Suppressor macrophage treated with lipopolysaccharide for 1 hour (primary cell): ENCODE data around the gene SBK1.
A peak's percentile ranks its signal among the peaks of the same experiment; 100 is the strongest.

Source experiments
- DNase-seq, 3 donors: peaks; one replicate each; pipeline ENCODE4 v3.0.0-alpha.2; 2020 to 2022

Gene SBK1

DNA sequence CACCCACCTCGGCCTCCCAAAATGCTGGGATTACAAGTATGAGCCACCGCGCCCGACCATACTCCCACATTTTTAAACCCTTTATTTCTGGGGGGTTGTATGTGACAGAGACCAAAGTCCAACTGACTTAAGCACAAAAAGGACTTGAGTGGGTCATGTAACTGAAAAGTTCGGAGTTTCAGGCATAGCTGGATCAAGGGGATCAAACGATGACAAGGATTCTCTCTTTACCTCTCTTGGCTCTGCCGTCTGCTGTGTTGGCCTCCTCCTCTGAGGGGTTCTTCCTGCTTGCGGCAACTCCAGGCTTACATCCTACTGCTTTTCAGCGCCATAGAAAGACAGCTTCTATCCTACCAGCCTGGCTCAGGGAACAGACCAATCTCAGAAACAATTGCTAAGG, 9.2 kb upstream of the SBK1 start:
- DNase-seq = no peak

DNA sequence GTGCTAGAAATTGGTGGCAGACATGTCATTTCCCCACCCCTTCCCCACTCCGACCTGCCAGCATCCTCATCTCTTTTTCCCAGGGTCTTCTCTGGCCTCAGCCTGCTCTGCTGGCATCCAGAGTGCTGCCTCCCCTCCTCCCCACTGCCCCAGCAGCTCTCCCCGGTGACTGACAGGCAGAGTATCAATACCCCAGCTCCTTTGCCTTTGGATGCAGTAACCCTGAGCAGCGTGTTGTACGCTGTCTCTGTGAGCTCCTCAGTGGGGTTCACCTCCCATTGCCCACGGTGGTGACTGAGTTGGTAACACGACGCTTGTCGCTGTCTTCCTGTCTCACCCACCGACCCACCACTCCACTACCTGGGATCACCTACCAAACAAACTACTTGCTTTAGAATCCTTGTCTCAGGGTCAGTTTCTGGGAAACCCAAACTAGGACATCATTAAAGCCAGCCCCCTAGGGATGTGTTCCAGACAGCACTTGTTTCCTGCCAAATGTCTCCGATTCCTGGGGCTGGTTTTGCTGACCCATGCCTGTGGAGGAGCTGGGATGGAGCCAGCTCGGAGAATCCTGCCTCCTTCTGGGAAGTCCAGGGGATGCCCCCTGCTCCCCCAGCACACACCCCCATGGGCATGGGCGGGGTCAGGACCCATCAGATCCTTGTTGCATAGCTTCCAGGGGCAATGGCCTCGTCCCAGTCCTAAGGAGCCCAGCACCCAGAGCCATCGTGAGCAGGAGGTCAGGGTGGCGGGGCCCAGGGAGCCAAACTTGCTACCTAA, 8.3 kb upstream of the SBK1 start:
- DNase-seq = no peak

DNA sequence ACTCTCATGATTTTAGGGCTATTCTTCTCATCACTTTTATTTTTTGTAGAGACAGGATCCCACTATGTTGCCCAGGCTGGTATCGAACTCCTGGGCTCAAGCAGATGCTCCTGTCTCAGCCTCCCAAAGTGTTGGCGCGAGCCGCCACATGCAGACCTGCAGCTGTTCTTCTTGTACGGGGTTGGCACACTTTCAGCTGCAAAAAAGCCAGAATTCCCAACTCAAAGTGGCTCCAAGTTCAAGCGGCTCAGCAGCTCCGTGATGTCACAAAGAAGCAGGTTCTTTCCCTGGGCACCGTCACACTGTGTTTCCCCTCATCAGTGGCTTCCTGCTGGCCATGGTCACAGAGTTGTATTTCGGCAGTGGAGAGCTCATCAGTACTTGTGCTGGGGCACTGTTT, 6.7 kb upstream of the SBK1 start:
- DNase-seq = no peak

DNA sequence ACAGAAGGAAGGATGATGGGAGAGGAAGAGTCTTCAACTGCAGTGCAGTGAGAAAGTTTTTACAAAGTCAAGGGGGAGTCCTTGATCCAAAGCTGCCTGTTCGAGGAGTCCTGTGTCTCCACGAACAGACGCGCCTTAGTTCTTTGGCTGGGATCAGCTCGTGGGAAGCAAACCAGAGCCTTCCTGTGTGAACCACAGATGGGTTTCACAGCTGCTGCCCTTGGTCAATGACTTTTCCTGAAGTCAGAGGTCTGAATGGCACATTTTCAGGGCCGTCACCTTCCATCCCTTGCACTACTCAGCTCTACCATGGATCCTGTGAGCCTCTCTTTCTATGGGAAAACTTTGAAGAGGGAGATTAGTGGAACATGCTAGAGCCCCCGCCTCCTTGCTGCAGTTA, 4.2 kb upstream of the SBK1 start:
- DNase-seq = no peak

DNA sequence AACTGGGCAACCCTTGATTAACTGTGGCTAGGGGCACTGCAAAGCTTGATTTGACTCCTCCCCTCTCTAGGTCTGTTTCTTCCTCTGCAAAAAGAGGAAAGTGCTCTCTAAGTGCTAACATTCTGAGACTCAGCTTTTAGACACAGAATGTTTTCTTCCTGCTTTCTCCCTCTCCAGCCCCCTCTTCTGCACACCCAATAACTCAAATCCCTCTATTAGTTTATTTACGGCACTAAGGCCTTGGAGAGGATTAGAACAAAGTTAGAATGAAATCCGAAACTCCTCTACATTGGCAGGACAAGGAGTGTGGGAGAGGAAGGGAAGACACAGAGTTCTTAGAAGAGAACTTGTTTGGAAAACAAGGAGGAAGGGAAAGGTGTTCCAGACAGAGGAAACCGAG, 3.3 kb upstream of the SBK1 start:
- no peak for DNase-seq

DNA sequence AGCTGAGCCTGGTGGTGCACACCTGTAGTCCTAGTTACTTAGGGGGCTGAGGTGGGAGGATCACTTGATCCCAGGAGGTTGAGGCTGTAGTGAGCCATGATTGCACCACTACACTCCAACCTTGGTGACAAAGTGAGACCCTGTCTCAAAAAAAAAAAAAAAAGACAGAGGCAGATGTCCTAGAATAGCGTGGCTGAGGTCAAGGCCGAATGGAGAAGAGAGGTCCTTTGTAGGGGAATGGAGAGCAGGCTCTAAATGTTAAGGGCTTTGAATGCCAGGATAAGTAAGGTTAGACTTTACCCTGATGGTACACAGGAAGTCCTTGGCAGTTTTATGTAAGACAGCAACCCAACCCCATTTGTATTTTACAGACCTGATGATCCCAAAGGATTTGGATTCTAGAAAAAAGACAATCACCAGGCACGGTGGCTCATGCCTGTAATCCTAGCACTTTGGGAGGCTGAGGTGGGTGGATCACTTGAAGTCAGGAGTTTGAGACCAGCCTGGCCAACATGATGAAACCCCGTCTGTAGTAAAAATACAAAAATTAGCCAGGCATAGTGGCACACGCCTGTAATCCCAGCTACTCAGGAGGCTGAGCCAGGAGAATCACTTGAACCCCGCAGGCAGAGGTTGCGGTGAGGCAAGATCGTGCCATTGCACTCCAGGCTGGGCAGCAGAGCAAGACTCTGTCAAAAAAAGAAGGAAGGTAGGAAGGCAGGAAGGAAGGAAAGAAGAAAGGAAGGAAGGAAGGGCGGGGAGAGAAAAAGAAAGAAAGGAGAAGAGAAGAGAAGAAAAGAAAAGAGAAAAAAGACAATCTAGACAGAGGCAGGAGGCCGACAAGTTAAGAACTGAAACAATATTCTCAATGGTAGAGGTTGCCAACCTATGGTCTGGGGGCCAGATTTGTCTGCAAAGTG, 2.1 kb upstream of the SBK1 start:
- no peak for DNase-seq

DNA sequence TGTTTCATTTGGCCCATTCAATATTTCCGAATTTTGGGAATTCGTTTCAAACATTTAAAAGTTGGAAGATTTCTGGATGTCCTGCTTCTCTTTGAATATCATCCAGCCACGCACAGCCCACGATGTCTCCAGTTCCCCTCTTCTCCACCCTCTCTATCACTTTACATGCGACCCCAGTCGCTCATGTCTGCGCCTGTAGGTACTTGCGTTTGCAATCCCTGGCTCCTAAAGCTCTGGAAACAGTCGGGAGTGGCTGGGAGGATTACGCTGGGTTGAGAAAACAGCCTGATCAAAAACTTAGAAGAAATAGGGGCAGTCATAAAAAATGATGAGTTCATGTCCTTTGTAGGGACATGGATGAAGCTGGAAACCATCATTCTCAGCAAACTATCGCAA, 1.5 kb upstream of the SBK1 start:
- DNase-seq = no peak

DNA sequence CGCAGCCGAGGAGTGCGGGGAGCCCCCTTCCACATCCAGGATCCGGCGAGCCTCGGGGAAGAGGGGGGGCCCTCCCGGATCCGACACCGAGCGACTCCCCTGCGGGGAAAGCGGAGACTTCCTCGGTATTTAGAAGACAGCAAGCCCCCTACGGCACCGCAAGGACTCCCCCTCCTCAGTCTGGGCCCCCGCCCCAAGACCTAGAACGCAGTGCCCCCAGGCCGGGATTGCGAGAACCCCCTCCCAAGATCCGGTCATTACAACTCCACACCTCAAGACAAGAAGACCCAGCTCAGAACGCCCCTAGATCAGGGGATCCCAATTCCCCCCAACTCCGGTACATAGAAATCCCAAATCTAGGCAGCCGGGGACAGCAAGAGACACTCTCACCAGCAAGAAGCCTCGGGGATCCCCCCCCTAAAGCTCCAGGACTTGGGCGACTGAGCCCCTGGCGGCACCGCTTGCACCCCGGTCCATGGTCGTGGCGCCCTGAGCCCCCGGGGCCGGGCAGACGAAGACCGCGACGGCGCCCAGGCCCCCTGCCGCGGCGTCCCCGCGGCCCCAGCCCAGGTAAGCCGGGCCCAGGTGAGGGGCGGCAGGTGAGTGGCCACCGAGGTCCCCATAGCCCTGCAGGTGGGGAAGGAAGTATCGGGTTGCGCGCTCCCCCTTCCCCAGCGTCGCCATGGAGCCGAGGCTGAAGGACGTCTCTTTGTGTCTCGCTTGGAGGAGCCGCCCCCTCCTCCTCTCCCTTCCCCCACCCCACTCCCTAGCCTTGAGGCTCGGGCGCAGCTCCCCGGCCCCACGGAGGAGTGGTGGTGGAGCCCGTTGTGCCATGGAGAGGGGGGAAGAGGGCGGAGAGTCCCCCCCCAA, 641 bp downstream of the SBK1 start:
- no peak for DNase-seq

DNA sequence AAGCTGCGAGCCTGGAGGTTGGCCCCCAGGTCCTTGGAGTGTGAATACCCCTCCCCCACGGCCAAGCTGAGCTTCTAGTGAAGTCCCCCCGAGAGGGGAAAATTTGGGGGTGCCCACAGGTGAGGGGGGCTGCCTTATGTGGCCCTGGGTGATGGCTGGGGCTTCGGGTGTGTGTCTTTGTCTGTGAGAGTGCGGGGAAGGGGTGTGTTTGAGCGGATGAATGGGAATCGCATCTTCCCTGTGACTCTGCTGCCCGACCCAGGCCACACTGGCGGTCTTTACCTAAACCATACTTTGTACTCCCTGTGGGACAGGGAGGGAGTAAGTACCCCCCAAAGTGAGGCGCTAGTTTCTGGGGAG, 1.3 kb downstream of the SBK1 start:
- DNase-seq = no peak

DNA sequence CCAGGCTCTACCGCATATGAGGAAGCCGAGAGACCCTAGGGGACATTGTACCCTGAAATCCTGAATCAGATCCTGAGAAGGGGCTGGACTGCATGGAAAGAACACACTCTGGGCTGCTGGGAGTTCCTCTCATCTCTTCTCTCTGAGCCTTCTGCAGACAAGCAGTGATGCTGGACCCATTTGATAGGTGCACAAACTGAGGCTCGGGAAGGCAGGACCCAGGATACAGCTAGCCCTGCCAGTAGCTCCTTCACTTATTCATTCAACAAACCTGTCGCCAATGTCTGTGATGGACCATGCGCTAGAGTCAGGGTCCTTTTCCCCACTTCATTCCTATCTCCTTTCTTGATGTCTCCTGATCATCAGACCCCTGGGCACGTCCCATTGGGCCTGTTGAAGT, 1.9 kb downstream of the SBK1 start:
- DNase-seq = no peak

DNA sequence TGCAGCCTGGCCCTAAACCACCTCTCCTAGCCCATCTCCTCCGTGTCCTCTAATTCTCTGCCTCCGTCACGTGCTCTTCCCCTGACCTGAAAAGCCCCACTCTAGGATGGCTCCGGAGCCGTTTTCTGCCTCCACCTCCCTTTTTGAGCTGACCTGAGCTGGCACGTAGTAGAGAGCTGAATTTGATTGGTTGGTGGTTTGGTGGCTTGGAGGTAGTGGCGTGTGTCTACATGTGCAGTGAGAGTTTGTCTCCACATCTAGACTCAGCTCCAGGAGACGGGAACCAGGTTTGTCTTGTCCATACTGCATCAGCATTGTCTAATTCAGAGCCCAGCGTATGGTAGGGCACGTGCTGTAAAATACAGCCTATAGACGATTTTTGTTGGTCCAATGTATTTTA, 3.0 kb downstream of the SBK1 start:
- DNase-seq = no peak

DNA sequence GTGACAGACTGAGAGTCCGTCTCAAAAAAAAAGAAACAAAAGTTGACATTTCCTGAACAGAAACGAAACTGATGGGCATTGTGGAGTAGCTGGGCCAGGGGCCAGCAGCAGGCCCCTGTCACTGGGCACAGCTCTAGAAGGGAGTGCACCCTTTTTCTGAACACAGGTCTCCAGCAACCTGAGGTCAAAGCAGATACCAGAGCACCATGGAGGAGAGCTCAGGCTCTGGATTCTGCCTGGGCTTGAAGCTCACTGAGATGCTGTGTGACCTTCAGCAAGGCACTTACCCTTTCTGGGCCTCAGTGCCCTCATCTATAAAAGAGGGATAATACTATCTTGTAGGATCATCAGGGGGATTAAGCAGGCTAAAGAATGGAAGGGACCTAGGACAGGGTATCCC, 5.0 kb downstream of the SBK1 start:
- no peak for DNase-seq

DNA sequence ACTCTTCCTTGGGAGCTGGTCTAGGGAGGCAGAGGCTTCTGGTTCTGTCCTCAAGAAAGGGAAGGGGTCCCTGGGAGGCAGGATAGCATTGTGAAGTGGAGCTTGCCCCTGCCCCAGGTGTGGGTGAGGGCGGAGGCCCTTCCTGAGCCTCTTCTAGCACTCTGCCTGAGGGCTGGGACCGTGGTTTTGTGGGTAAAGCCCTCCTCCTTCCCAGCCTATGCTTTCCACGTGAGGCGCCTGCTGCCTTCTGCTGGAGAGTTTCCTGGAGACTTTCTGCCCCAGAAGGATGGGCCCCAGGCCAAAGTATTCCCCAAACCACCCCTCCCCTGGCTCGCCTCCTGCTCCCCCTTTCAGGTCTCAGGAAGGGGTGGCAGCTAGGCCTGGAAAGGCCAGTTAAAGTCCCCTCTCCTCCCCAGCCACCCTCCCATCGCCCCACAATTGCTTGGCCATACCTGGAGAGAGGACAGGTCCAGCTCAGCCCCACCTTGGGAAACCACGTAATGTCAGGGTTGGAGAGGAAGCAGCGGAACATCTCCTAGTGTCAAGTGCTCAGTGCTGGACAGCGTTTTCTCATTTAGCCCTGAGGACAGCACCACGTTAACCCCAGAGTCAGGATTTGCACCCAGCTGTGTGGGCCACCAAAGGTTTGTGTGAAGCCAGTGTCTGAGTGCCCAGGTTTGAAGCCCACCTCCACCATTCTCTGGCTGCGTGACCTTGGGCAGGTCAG, 5.6 kb downstream of the SBK1 start:
- DNase-seq = no peak

DNA sequence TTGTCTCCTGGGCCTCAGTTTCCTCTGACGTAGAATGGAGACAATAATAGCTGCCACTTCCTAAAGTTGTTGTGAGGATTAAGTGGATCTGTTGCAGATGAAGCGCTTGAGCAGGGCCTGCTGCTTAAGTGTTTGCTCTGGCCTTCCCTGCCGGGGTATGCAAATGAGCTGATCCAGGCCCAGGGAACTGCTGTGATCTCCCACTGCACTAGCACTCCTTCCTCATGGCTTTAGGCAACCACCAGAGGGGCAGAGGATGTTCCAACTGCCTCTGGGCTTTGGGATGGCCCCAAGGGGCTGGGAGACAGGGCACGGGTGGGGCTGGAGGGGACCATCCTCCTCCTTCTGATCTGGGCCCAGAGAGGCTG, 6.2 kb downstream of the SBK1 start:
- no peak for DNase-seq

DNA sequence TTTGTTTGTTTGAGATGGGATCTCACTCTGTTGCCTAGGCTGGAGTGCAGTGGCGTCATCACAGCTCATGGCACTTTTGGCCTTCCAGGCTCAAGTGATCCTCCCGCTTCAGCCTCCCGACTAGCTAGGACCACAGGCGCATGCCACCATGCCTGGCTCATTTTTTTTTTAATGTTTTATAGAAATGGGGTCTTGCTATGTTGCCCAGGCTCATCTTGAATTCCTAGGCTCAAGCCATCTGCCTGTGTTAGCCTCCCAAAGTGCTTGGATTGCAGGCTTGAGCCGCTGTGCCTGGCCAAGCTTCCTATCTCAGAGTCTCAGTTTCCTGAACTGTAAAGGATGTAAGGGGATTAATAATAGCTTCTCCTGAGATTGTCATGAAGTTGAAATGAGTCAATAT, 8.0 kb downstream of the SBK1 start:
- DNase-seq = no peak

DNA sequence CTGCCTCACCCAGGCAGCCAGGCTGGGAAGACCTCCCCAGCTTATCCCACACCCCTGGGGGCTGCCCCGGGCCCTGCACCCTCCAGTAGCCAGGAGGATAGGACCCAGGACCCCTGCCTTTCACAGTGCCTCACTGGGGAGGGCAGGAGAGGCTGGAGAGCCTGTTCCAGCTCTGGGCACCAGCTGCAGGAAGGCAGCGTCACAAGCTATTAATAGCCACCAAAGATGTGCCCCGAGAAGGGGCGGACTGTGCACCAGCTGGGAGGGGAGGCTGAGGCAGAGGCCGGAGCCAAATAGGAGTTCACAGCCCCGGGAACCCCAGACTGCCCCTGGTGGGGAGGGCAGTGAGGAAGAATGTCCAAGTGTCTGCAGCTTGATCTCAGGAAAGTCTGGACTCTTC, 8.8 kb downstream of the SBK1 start:
- no peak for DNase-seq

DNA sequence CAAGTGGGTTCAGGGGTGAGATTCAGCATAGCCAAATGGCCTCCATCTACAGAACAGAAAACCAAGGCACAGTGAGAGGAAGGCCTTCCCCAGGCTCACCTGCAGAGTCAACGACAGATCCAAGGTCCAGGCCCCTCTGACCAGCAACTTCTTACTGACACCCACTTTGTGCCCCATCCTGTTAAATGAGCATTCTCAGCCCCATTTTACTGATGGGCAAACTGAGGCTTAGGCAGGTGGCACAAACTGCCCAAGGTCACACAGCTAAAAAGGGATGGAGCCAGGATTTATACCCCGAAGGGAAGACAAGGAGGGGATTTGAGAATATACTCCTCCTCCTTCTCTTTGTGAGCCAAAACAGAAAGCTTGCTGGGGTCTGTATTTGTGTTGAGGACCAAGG, 9.3 kb downstream of the SBK1 start:
- no peak for DNase-seq

DNA sequence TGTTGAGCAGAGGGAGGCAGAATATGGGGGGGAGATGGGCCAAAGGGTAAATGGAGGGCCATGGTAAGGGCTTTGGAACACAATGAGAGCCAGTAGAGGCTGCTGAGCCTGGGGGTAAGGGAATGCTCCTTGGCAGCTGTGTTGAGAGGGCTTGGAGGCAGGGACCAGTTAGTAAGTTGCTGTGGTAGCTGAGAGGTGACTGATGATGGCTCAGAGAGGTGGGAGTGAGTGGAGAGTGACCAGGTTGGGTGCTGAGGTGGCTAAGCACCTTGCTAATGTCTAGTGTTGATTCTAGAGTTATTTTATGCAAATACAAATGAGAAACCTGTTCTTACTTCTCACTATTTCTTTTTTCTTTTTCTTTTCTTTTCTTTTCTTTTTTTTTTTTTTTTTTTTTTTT, 10.8 kb downstream of the SBK1 start:
- no peak for DNase-seq

DNA sequence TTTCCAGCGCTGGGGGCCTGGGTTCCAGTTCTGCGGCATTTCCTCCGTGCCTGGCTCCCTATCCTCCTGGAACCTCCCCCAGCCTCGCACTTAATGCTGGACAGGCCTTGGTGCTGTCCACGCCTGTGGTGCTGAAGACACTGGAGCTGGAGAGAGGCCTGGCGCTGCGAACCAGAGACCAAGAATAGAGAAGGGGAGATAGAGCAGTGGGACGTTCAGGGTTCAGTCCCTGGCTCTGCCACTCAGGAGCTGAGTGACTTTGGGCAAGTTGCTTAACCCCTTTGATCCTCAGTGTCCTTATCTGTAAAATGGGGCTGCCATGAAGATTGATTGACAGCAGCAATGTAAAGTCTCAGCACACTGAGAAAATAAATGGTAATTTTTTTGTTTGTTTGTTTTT, 11.9 kb downstream of the SBK1 start:
- DNase-seq = peak in 1 of 3 donors; percentile 44

DNA sequence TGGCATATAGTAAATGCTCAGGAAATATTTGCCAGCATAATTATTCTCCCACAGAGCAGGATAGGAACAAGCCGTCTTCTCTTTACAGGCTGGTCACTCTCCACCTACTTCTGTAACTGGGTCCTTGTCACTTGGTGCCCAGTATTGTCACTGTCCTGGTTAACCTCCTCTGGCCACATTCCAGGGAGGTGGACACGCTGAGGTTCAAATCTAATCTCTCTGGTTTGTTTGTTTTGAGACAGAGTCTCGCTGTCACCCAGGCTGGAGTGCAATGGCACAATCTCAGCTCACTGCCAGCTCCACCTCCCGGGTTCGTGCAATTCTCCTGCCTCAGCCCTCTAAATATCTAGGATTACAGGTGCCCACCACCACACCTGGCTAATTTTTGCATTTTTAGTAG, 15.6 kb downstream of the SBK1 start:
- DNase-seq = no peak

DNA sequence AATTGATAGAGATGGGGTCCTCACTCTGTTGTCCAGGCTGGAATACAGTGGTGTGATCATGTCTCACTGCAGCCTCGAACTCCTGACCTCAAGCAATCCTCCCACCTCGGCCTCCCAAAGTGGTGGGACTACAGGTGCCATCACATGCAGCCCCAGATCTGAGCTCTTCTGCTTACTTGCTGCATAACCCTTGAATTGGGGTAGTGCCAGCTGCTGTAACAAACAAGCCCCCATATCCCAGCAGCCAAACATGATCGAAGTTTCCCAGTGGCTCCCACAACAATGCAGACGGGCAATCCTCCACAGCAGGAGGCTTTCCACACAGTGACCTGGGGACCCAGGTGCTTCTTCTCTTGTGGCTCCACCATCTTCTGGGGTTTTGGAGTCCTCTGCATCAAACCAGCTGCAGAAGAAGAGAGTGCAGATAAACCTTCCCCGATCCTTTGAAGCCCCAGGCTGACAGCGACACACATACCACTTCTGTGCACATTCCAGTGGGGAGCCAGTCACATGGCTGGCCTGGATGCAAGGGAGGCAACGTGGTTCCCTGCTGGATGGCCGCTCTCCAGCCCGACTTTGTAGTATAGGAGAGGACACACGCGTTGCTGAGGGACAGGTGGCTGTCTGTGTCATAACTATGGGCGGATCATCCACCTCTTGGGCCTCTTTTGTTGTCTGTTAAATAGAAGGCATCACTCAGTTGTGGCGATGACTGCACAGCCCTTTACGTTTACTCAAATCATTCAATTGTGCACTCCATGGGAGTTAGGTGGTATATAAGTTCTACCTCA, 16.7 kb downstream of the SBK1 start:
- no peak for DNase-seq

DNA sequence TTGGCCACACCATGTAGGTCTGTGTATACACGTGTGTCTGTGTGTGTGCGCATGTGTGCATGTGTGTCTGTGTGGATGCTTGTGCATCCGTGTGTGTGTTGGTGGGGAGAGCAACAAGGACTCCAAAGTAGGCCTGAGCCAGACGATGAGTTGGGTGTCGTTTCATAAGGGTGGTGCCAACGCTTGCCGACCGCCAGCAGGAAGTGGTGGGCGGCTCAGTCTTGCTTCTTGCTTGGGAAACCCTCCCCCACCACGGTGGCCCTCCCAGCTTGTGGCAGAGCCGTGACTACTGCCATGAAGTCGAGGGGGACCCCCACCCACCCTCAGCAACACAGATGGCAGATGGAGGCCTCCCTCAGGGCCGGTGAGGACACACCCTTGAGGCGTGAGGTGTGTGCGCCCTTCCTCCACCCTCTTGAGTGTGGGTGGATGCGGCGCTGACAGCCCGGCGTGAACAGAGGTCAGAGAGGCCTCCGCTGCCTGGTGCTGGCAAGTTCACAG, 17.5 kb downstream of the SBK1 start:
- peak; percentile 24 to 38 (median 31) for DNase-seq
